SU-DHL-6 (cell line): ENCODE results near the gene ARPC2.

Experiments
- EZH2phosphoT487 ChIP-seq: fragments of 200-600 bp; sonication (generic), shearing (Covaris generic); conservative IDR thresholded peaks from 2 replicates; pipeline ENCODE4 v1.6.1; 2018; ENCODE audit warnings: mild to moderate bottlenecking, antibody characterized with exemption, low read length, moderate library complexity, mixed read lengths
- TF ChIP-seq, protein P1 (sequence below): fragments of 200-600 bp; sonication (generic); IDR thresholded peaks from one replicate; pipeline ENCODE4 v1.5.1; 2017; ENCODE audit warnings: antibody characterized with exemption, mild to moderate bottlenecking, low read length, moderate library complexity; ENCODE audit not compliant: insufficient read depth, poor library complexity, severe bottlenecking

DNA sequence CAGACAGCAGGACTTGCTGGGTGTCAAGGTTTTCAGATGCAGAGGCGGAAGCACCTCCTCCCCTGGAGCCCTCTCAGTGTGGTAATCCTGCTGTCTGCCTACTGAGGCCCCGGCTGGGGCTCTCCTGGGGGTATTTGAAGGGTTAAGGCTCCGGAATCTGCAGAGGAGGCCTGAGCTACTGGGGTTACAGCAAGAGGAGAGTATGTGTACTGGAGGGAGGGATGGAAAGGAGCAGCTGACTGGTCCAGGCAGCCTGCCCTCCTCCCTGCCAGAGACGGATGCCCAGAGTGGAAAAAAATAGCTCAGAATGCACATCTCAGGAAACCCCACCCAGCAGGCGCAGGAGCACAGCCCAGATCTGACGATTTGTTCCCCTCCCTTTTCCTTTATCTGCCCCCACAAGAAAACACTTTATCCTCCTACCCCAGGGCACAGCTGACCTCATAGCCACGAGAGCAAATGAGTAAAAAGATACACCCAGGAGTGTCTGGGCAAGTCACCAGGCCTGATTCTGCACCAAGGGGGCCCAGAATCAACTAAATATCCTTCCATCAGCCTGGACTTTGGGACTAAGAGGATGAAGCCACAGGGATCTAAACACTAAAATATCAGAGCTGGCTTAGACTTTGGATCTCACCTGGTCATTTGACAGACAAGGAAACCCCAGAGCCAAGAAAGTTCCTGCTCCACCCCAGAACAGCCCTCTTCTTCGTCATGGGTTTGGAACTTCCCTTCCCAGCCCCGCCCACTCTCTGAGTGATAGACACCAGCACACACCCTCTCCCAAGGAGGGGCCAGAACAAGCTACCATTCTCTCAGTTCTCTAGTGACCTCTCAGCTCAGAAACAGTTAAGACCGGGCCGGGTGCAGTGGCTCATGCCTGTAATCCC, 69.8 kb downstream of the ARPC2 start:
- TF ChIP-seq, protein P1, sequence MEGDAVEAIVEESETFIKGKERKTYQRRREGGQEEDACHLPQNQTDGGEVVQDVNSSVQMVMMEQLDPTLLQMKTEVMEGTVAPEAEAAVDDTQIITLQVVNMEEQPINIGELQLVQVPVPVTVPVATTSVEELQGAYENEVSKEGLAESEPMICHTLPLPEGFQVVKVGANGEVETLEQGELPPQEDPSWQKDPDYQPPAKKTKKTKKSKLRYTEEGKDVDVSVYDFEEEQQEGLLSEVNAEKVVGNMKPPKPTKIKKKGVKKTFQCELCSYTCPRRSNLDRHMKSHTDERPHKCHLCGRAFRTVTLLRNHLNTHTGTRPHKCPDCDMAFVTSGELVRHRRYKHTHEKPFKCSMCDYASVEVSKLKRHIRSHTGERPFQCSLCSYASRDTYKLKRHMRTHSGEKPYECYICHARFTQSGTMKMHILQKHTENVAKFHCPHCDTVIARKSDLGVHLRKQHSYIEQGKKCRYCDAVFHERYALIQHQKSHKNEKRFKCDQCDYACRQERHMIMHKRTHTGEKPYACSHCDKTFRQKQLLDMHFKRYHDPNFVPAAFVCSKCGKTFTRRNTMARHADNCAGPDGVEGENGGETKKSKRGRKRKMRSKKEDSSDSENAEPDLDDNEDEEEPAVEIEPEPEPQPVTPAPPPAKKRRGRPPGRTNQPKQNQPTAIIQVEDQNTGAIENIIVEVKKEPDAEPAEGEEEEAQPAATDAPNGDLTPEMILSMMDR: no peak
- no peak for TF ChIP-seq EZH2phosphoT487
